ENCODE measurements around the gene PTPA. TPM values are rescaled to one million over a fixed set of nuclear protein-coding genes. Genes with fewer than 3 reads are reported as not detected.
A peak's percentile ranks its signal among the peaks of the same experiment; 100 is the strongest.

Gene PTPA
- total and polyA plus RNA-seq, 2 of the 4 experiments (the other 2 are of a cell fraction), result 124 to 149 TPM

DNA sequence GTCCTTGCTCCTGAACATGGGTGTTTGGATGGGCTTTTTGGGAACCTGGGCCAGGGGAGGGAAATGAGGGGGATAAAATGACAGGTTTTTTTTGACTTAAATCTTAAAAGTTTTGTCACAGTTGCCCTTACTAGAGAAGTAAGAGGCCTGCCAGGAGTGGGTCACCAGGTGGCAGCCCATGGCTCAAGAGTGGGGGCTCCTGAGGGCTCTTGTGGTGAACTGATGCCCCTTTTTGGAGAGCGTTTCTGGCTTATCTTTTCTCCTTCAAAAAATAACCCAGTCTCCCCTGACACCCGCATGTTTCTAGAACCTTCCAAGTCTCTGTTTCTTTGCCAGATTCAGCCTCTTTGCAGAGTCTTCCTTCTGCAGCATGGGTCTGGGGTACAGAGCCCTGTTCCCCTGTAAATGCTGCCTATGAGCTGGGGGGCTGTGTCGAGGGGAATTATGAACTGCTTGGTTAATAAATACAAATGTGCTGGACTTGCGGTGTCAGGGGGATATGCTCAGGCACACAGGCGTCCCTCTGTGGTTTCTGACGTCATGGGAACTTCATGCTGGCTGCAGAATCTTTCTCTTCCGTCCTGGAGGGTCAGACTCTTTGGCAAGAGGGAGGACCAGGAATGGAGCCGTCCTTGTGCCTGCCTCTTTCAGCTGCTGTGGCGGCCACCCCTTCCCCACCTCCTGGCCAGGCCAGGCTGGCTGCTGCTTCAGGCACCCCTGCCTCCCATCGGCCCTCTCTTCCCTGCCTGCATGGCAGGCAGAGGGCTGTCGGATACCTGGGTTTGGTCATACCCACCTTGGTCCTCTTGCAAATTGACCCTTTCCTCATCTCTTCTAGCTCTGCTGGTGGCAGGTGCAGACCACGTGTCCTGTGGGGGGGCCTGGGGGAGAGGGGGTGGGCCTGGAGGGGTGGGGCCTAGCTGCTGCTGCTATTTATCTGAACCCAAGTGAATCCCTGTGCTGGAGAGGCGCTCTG lies 30.1 kb downstream of the PTPA start (continued):
- TF ChIP-seq ELK1 (IDR thresholded peaks at IDR 0.05; ENCODE audit: borderline replicate concordance, low read depth, low read length) (no peak), MAZ (IDR thresholded peaks at IDR 0.05; ENCODE audit: borderline replicate concordance, low read depth, low read length) (peak; percentile 32; the same call in 1 of the 2 replicates)

Data from IMR-90 (cell line).